HepG2 (cell line): ENCODE data around the gene VSIG2. TPM values are rescaled to one million over a fixed set of nuclear protein-coding genes. Genes with fewer than 3 reads are reported as not detected.

Experiments
- ATAC-seq: fragments of 200-7000 bp; cut with Tn5 transposase; 3 replicates; pipeline ENCODE4 v1.9.1; 2020; ENCODE audit warnings: mild to moderate bottlenecking, moderate library complexity
- BruUV-seq: library from RNA; stranded (reverse); fragments of 400-500 nt; replicated peaks from 2 replicates; lab custom pipeline; 2021; lab: Mats Ljungman, UMichigan
- CTCF ChIA-PET: fragments of 300-600 bp; formaldehyde crosslinking; extraction: SDS; loops from one replicate; lab custom pipeline; 2021; ENCODE audit warnings: low total read pairs, inconsistent platforms, low intra/inter-chr PET ratio; lab: Yijun Ruan, JAX
- POLR2A ChIA-PET: fragments of 350-600 bp; sonication (Branson Sonifier 250); formaldehyde crosslinking; loops from one replicate; lab custom pipeline; 2020; ENCODE audit warnings: antibody characterized with exemption, inconsistent platforms; lab: Yijun Ruan, JAX
- DNase-seq: peaks from one replicate; pipeline ENCODE4 v3.0.0-alpha.2; 2015; ENCODE audit warnings: low spot score
- FAIRE-seq: peaks from 3 replicates; lab custom pipeline; 2011; peaks lifted over from hg19 to GRCh38; lab: Jason Lieb, UNC
- H2AFZ ChIP-seq: one replicate; pipeline ENCODE4 v1.6.1; 2011; ENCODE audit warnings: low read length, inconsistent platforms
- H3K27ac ChIP-seq: fragments of 300-600 bp; 3 replicates; pipeline ENCODE4 v1.8.0; 2011; ENCODE audit warnings: mixed run types, mild to moderate bottlenecking, mixed read lengths, low read length, inconsistent platforms; ENCODE audit not compliant: insufficient read depth; ENCODE audit errors: extremely low read length
- H3K27me3 ChIP-seq, 2 experiments: fragments of 200-600 bp in 1 of 2; 2 replicates in 1 of 2; 3 replicates in 1 of 2; pipeline versions ENCODE4 v1.6.0 to v1.8.0; 2011; ENCODE audit warnings: low read length in 2 of 2, mild to moderate bottlenecking in 2 of 2, moderate library complexity in 2 of 2, inconsistent platforms in 1 of 2; ENCODE audit not compliant: insufficient read depth in 2 of 2, control insufficient read depth in 1 of 2
- H3K36me3 ChIP-seq, 2 experiments: fragments of 200-600 bp in 1 of 2; replicated peaks in 1 of 2; 2 replicates in 1 of 2; 3 replicates in 1 of 2; pipeline versions ENCODE4 v1.5.1 to v1.8.0; 2011; ENCODE audit warnings: low read length in 2 of 2, inconsistent platforms in 1 of 2; ENCODE audit not compliant: insufficient read depth in 2 of 2, control insufficient read depth in 1 of 2
- H3K4me1 ChIP-seq: 2 replicates; pipeline ENCODE4 v1.5.1; 2012; ENCODE audit warnings: low read length, inconsistent platforms; ENCODE audit not compliant: insufficient read depth
- H3K4me2 ChIP-seq: 2 replicates; pipeline ENCODE4 v1.6.0; 2011; ENCODE audit warnings: low read depth, low read length, inconsistent platforms
- H3K4me3 ChIP-seq, 3 experiments: fragments of 200-600 bp in 1 of 3; sonication (generic), shearing (Covaris generic) in 1 of 3; replicated peaks in 1 of 3; 2 replicates each; pipeline ENCODE4 v1.5.1; 2011 to 2016; ENCODE audit warnings: low read length in 3 of 3, inconsistent platforms in 2 of 3, low read depth in 2 of 3, mild to moderate bottlenecking in 2 of 3, control low read depth in 1 of 3, mixed read lengths in 1 of 3; ENCODE audit not compliant: insufficient read depth in 1 of 3
- H3K79me2 ChIP-seq: one replicate; pipeline ENCODE4 v1.6.1; 2011; ENCODE audit warnings: low read length, inconsistent platforms; ENCODE audit not compliant: insufficient read depth
- H3K9ac ChIP-seq: 2 replicates; pipeline ENCODE4 v1.6.0; 2011; ENCODE audit warnings: mild to moderate bottlenecking, low read depth, low read length, inconsistent platforms; ENCODE audit not compliant: insufficient read depth
- H3K9me3 ChIP-seq: 2 replicates; pipeline ENCODE4 v1.5.1; 2012; ENCODE audit warnings: mild to moderate bottlenecking, low read length
- H4K20me1 ChIP-seq: 2 replicates; pipeline ENCODE4 v1.6.0; 2011; ENCODE audit warnings: inconsistent platforms, mild to moderate bottlenecking, low read length, moderate library complexity; ENCODE audit not compliant: insufficient read depth
- ESRRA ChIP-seq: sonication (generic); formaldehyde crosslinking; IDR thresholded peaks from 2 replicates; pipeline ENCODE4 v1.5.1; 2020; ENCODE audit warnings: mild to moderate bottlenecking, low read depth, missing genetic modification reagents
- JUN ChIP-seq: sonication (generic); formaldehyde crosslinking; IDR thresholded peaks from 2 replicates; pipeline ENCODE4 v1.4.0; 2020; ENCODE audit warnings: mild to moderate bottlenecking, missing genetic modification reagents
- KLF12 ChIP-seq: sonication (generic); formaldehyde crosslinking; IDR thresholded peaks from 2 replicates; pipeline ENCODE4 v1.4.0; 2020; ENCODE audit warnings: missing genetic modification reagents, borderline replicate concordance
- NFYB ChIP-seq: sonication (generic); formaldehyde crosslinking; IDR thresholded peaks from 2 replicates; pipeline ENCODE4 v1.4.0; 2020; ENCODE audit warnings: missing genetic modification reagents
- ONECUT2 ChIP-seq: sonication (generic); formaldehyde crosslinking; IDR thresholded peaks from 2 replicates; pipeline ENCODE4 v1.4.0; 2020; ENCODE audit warnings: missing genetic modification reagents
- SMAD1 ChIP-seq: sonication (generic); formaldehyde crosslinking; IDR thresholded peaks from 2 replicates; pipeline ENCODE4 v1.4.0; 2020; ENCODE audit warnings: missing genetic modification reagents, low read depth, mild to moderate bottlenecking, borderline replicate concordance
- SMC3 ChIP-seq: IDR thresholded peaks from 2 replicates; pipeline ENCODE4 v1.6.1; 2011; ENCODE audit warnings: low read length, improper control_type of control experiment
- ZNF549 ChIP-seq: sonication (generic); formaldehyde crosslinking; IDR thresholded peaks from 2 replicates; pipeline ENCODE4 v1.5.0; 2020; ENCODE audit warnings: missing genetic modification reagents
- ZNF746 ChIP-seq: sonication (generic); formaldehyde crosslinking; IDR thresholded peaks from 2 replicates; pipeline ENCODE4 v1.8.0; 2022; ENCODE audit warnings: mild to moderate bottlenecking, missing genetic modification reagents
- WGBS: methylation state at CpG from one replicate; pipeline ENCODE4 v1.1.6; 2017; ENCODE audit warnings: low lambda C conversion rate; 5-methylcytosine and 5-hydroxymethylcytosine counted together
- in situ Hi-C: cut with HindIII; loops from 2 replicates; pipeline ENCODE4 v1.10.0; 2017; ENCODE audit warnings: low pct_unique_long_range_greater_than_20kb; ENCODE audit not compliant: extremely low pct_ligation_motif_present
- intact Hi-C: fragments of 100-400 bp; cut with micrococcal nuclease; formaldehyde crosslinking; loops from one replicate; pipeline ENCODE4 v1.10.0; 2022; ENCODE audit not compliant: unreplicated experiment
- polyA plus RNA-seq, 8 experiments: library from polyadenylated mRNA; depleted of rRNA in 3 of 8; stranded (reverse) in 7 of 8; unstranded in 1 of 8; fragments of >200 nt; fragmentation: Illumina TruSeq in 4 of 8; extraction: Trizol in 4 of 8; gene quantifications; 2 replicates each; pipeline versions ENCODE4 v1.2.1 to v1.2.3, GENCODE V29; 2011 to 2016; ENCODE audit warnings: low read depth in 4 of 8, missing spikeins in 1 of 8, mixed read lengths in 1 of 8; ENCODE audit not compliant: insufficient read depth in 1 of 8
- total RNA-seq, 5 experiments: library from RNA; depleted of rRNA; stranded (reverse); fragments of >200 nt; fragmentation: Illumina TruSeq; extraction: Trizol; gene quantifications; 2 replicates each; pipeline ENCODE4 v1.2.3, GENCODE V29; 2016; ENCODE audit warnings: low read depth in 1 of 5
- TF ChIP-seq, protein P1 (sequence below): sonication (generic); formaldehyde crosslinking; IDR thresholded peaks from 2 replicates; pipeline ENCODE4 v1.8.0; 2022; ENCODE audit warnings: missing genetic modification reagents, mild to moderate bottlenecking, inconsistent platforms, borderline replicate concordance
- TF ChIP-seq, protein P2 (sequence below): sonication (generic); formaldehyde crosslinking; IDR thresholded peaks from 2 replicates; pipeline ENCODE4 v1.4.0; 2020; ENCODE audit warnings: missing genetic modification reagents, mild to moderate bottlenecking, borderline replicate concordance
- TF ChIP-seq, protein P3 (sequence below): sonication (generic); formaldehyde crosslinking; IDR thresholded peaks from 2 replicates; pipeline ENCODE4 v1.5.1; 2020; ENCODE audit warnings: mild to moderate bottlenecking, missing genetic modification reagents
- TF ChIP-seq, protein P4 (sequence below): sonication (generic); formaldehyde crosslinking; IDR thresholded peaks from 2 replicates; pipeline ENCODE4 v1.4.0; 2020; ENCODE audit warnings: missing genetic modification reagents

Gene VSIG2
- total and polyA plus RNA-seq, 2 of the 13 experiments (the other 11 are each of a cell fraction or from before 2014, with no cell fraction given), result 0.80 to 2.7 TPM

GRCh38 chr11:124798991-124799347 lies 46.9 kb upstream of the VSIG2 start (continued):
- TF ChIP-seq, protein P1, sequence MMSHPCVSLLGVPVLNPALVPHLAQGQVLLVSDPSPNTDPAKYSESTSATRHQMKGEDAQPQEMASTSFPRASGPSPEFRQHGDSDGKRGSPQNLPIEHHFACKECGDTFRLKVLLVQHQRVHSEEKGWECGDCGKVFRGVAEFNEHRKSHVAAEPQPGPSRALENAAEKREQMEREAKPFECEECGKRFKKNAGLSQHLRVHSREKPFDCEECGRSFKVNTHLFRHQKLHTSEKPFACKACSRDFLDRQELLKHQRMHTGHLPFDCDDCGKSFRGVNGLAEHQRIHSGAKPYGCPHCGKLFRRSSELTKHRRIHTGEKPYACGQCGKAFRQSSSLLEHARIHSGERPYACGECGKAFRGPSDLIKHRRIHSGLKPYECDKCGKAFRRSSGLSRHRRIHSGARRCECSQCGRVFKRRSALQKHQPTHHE (CRISPR knock-in tag), result no peak
- TF ChIP-seq ONECUT2 (CRISPR knock-in tag) (no peak), JUN (CRISPR knock-in tag) (no peak), ZNF746 (no peak)

- H3K9ac ChIP-seq, result no peak overlapping the region
- POLR2A ChIA-PET, result interaction anchor here (3.1 kb wide), 1 partner anchor 50 kb away, joined by 8 read pairs; no protein-coding TSS in a partner anchor
- H3K4me3 ChIP-seq, result no peak overlapping the region
- H3K27ac ChIP-seq, result no peak overlapping the region
- WGBS, result 92% methylated on average over 3 of the region's 3 CpGs
- no TSS peak for BruUV-seq
- H3K27me3 ChIP-seq, result no peaks in the 10 kb centered on the region; a peak in 1 of 5 replicates
- DNase-seq (no peak), FAIRE-seq (no peak), ATAC-seq (no peak)
- intact Hi-C loops, result loop anchor here (10.0 kb wide), 1 partner anchor 52 kb away; no protein-coding TSS in a partner anchor
- H4K20me1 ChIP-seq, result peaks cover 39% of the 10 kb centered on the region
- peaks cover 44% of the 10 kb centered on the region for H3K4me1 ChIP-seq
- H3K36me3 ChIP-seq, result no peaks in the 10 kb centered on the region
- H3K4me2 ChIP-seq, result no peak overlapping the region
- no peak overlapping the region for H2AFZ ChIP-seq
- in situ Hi-C loops, result no loop called here
- CTCF ChIA-PET, result no interaction called here
- no peaks in the 10 kb centered on the region for H3K9me3 ChIP-seq
- peaks cover 86% of the 10 kb centered on the region for H3K79me2 ChIP-seq
- TF ChIP-seq, protein P2, sequence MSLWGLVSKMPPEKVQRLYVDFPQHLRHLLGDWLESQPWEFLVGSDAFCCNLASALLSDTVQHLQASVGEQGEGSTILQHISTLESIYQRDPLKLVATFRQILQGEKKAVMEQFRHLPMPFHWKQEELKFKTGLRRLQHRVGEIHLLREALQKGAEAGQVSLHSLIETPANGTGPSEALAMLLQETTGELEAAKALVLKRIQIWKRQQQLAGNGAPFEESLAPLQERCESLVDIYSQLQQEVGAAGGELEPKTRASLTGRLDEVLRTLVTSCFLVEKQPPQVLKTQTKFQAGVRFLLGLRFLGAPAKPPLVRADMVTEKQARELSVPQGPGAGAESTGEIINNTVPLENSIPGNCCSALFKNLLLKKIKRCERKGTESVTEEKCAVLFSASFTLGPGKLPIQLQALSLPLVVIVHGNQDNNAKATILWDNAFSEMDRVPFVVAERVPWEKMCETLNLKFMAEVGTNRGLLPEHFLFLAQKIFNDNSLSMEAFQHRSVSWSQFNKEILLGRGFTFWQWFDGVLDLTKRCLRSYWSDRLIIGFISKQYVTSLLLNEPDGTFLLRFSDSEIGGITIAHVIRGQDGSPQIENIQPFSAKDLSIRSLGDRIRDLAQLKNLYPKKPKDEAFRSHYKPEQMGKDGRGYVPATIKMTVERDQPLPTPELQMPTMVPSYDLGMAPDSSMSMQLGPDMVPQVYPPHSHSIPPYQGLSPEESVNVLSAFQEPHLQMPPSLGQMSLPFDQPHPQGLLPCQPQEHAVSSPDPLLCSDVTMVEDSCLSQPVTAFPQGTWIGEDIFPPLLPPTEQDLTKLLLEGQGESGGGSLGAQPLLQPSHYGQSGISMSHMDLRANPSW, result no peak
- TF ChIP-seq, protein P3, sequence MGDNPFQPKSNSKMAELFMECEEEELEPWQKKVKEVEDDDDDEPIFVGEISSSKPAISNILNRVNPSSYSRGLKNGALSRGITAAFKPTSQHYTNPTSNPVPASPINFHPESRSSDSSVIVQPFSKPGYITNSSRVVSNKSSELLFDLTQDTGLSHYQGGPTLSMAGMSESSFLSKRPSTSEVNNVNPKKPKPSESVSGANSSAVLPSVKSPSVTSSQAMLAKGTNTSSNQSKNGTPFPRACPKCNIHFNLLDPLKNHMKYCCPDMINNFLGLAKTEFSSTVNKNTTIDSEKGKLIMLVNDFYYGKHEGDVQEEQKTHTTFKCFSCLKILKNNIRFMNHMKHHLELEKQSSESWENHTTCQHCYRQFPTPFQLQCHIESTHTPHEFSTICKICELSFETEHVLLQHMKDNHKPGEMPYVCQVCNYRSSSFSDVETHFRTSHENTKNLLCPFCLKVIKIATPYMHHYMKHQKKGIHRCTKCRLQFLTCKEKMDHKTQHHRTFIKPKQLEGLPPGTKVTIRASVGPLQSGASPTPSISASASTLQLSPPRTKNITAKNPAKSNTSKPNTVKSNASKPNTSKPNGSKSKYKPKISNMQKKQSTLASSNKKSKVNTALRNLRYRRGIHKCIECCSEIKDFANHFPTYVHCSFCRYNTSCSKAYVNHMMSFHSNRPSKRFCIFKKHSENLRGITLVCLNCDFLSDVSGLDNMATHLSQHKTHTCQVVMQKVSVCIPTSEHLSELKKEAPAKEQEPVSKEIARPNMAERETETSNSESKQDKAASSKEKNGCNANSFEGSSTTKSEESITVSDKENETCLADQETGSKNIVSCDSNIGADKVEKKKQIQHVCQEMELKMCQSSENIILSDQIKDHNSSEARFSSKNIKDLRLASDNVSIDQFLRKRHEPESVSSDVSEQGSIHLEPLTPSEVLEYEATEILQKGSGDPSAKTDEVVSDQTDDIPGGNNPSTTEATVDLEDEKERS (CRISPR knock-in tag), result no peak
- TF ChIP-seq ESRRA (CRISPR knock-in tag) (no peak), NFYB (no peak), SMAD1 (CRISPR knock-in tag) (no peak), KLF12 (CRISPR knock-in tag) (no peak), SMC3 (no peak), ZNF549 (CRISPR knock-in tag) (no peak)
- TF ChIP-seq, protein P4, sequence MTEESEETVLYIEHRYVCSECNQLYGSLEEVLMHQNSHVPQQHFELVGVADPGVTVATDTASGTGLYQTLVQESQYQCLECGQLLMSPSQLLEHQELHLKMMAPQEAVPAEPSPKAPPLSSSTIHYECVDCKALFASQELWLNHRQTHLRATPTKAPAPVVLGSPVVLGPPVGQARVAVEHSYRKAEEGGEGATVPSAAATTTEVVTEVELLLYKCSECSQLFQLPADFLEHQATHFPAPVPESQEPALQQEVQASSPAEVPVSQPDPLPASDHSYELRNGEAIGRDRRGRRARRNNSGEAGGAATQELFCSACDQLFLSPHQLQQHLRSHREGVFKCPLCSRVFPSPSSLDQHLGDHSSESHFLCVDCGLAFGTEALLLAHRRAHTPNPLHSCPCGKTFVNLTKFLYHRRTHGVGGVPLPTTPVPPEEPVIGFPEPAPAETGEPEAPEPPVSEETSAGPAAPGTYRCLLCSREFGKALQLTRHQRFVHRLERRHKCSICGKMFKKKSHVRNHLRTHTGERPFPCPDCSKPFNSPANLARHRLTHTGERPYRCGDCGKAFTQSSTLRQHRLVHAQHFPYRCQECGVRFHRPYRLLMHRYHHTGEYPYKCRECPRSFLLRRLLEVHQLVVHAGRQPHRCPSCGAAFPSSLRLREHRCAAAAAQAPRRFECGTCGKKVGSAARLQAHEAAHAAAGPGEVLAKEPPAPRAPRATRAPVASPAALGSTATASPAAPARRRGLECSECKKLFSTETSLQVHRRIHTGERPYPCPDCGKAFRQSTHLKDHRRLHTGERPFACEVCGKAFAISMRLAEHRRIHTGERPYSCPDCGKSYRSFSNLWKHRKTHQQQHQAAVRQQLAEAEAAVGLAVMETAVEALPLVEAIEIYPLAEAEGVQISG (CRISPR knock-in tag), result no peak
These were observed 44.3 kb upstream of the VSIG2 start for GRCh38 chr11:124796312-124796711.
